Measurements from ENCODE around the gene RCAN3. TPM values are rescaled to one million over a fixed set of nuclear protein-coding genes. Genes with fewer than 3 reads are reported as not detected.

The RCAN3 gene
- total RNA-seq, 1 experiment from 2014 or later, result 10.2 TPM

DNA sequence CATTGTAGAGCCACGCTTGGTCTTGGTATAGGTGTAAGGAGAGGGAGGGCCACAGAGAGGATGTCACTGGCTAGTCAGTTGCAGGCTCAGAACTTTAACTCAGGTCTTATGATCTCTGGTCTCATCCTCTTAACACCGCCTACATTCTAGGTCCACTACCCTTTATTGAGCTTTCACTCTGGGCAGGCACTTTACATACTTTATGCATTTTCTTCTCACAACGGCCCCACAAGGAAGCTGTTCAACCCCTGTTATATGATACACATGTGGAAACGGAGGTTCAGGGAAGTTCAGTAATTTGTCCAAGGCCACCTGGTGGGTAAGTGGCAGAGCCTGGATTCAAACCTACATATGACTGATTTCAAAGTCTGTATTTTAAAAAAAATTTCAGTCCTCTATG is 25.3 kb upstream of the RCAN3 start:
- intact Hi-C loops (cut with micrococcal nuclease; ENCODE audit: unreplicated experiment), result no loop called here
- no peaks in the 10 kb centered on the region for H3K9me3 ChIP-seq
- H3K36me3 ChIP-seq (ENCODE audit: control insufficient read depth, insufficient read depth, low read length), result no peaks in the 10 kb centered on the region
- BruUV-seq (replicated peaks), result no TSS peak
- H3K27me3 ChIP-seq (replicated peaks; ENCODE audit: control insufficient read depth, insufficient read depth, low read length), result no peaks in the 10 kb centered on the region
- no peaks in the 10 kb centered on the region for H3K27me3 Mint-ChIP-seq (ENCODE audit: insufficient read depth, unreplicated experiment)
- H3K4me3 ChIP-seq (ENCODE audit: low read depth, low read length), result no peak overlapping the region
- no peaks in the 10 kb centered on the region for H3K4me1 Mint-ChIP-seq (ENCODE audit: low read depth, unreplicated experiment)
- ChIA-PET CTCF (interaction anchor here (1.2 kb wide), 1 partner anchor 62 kb away, joined by 6 read pairs; the partner anchor contains the start of gene NIPAL3), POLR2A (no interaction called here)
- H3K27ac Mint-ChIP-seq (ENCODE audit: unreplicated experiment), result no peak overlapping the region
- H3K9me3 Mint-ChIP-seq (ENCODE audit: unreplicated experiment), result no peaks in the 10 kb centered on the region
- DNase-seq, result no peak
- TF ChIP-seq CTCF (IDR thresholded peaks at IDR 0.05; ENCODE audit: insufficient read depth in 1 of 2, low read depth in 1 of 2, low read length in 1 of 2, severe bottlenecking in 1 of 2, unreplicated experiment in 1 of 2), result no peak
- H3K4me3 Mint-ChIP-seq (ENCODE audit: unreplicated experiment), result no peak overlapping the region
- H3K4me1 ChIP-seq, result peaks cover 13% of the 10 kb centered on the region
- H3K36me3 Mint-ChIP-seq (ENCODE audit: insufficient read depth, unreplicated experiment), result no peaks in the 10 kb centered on the region

- H3K4me3 Mint-ChIP-seq (ENCODE audit: unreplicated experiment), result no peak overlapping the region
- no peak overlapping the region for H3K4me3 ChIP-seq (ENCODE audit: low read depth, low read length)
- CTCF ChIA-PET, result no interaction called here
- no peak overlapping the region for H3K27ac Mint-ChIP-seq (ENCODE audit: unreplicated experiment)
- DNase-seq, result no peak
- intact Hi-C loops (cut with micrococcal nuclease; ENCODE audit: unreplicated experiment), result no loop called here
- TF ChIP-seq CTCF (IDR thresholded peaks at IDR 0.05; ENCODE audit: insufficient read depth in 1 of 2, low read depth in 1 of 2, low read length in 1 of 2, severe bottlenecking in 1 of 2, unreplicated experiment in 1 of 2), result no peak
- no peaks in the 10 kb centered on the region for H3K9me3 ChIP-seq
- no peaks in the 10 kb centered on the region for H3K27me3 Mint-ChIP-seq (ENCODE audit: insufficient read depth, unreplicated experiment)
- H3K36me3 Mint-ChIP-seq (ENCODE audit: insufficient read depth, unreplicated experiment), result no peaks in the 10 kb centered on the region
- no peaks in the 10 kb centered on the region for H3K36me3 ChIP-seq (ENCODE audit: control insufficient read depth, insufficient read depth, low read length)
- H3K27me3 ChIP-seq (replicated peaks; ENCODE audit: control insufficient read depth, insufficient read depth, low read length), result no peaks in the 10 kb centered on the region
- no peaks in the 10 kb centered on the region for H3K4me1 ChIP-seq
- no TSS peak for BruUV-seq (replicated peaks)
- POLR2A ChIA-PET, result no interaction called here
- no peaks in the 10 kb centered on the region for H3K9me3 Mint-ChIP-seq (ENCODE audit: unreplicated experiment)
- no peaks in the 10 kb centered on the region for H3K4me1 Mint-ChIP-seq (ENCODE audit: low read depth, unreplicated experiment)
These were observed 21.5 kb upstream of the RCAN3 start for GRCh38 chr1:24481101-24481500.

DNA sequence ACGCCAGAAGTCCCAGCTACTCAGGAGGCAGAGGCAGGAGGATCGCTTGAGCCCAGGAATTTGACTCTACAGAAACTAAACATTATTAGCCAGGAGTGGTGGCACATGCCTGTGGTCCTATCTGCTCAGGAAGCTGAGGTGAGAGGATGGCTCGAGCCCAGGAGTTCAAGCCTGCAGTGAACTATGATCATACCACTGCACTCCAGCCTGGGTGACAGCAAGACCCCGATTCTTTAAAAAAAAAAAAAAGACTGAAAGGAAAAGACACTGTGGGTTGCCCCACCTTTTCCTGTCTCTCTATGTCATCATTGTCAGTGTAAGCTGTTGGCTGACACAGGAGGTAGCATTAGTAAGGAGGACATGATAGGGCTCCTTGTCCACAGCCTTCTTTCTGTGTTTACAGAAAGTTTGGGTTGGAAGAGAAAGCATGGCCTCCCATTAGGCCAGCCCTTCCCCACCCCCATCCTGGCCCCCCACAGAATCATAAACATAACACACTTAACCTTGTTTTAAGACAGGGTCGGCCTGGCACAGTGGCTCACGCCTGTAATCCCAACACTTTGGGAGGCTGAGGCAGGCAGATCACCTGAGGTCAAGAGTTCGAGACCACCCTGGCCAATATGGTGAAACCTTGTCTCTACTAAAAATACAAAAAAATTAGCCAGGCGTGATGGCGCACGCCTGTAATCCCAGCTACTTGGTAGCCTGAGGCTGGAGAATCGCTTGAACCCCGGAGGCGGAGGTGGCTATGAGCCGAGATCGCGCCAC is 20.6 kb upstream of the RCAN3 start:
- TF ChIP-seq CTCF (IDR thresholded peaks at IDR 0.05; ENCODE audit: insufficient read depth in 1 of 2, low read depth in 1 of 2, low read length in 1 of 2, severe bottlenecking in 1 of 2, unreplicated experiment in 1 of 2), result no peak
- Mint-ChIP-seq H3K4me3 (ENCODE audit: unreplicated experiment) (no peak overlapping the region), H3K27ac (ENCODE audit: unreplicated experiment) (no peak overlapping the region), H3K4me1 (ENCODE audit: low read depth, unreplicated experiment) (no peaks in the 10 kb centered on the region), H3K36me3 (ENCODE audit: insufficient read depth, unreplicated experiment) (no peaks in the 10 kb centered on the region), H3K9me3 (ENCODE audit: unreplicated experiment) (no peaks in the 10 kb centered on the region), H3K27me3 (ENCODE audit: insufficient read depth, unreplicated experiment) (no peaks in the 10 kb centered on the region)
- BruUV-seq (replicated peaks), result no TSS peak
- Histone ChIP-seq H3K27me3 (replicated peaks; ENCODE audit: control insufficient read depth, insufficient read depth, low read length) (no peaks in the 10 kb centered on the region), H3K9me3 (no peaks in the 10 kb centered on the region), H3K4me1 (no peaks in the 10 kb centered on the region), H3K36me3 (ENCODE audit: control insufficient read depth, insufficient read depth, low read length) (no peaks in the 10 kb centered on the region), H3K4me3 (ENCODE audit: low read depth, low read length) (no peak overlapping the region)
- POLR2A ChIA-PET, result no interaction called here
- CTCF ChIA-PET, result interaction anchor here (0.7 kb wide), 1 partner anchor 17 kb away, joined by 3 read pairs; no protein-coding TSS in a partner anchor
- intact Hi-C loops (cut with micrococcal nuclease; ENCODE audit: unreplicated experiment), result no loop called here
- no peak for DNase-seq

Data from Caco-2 (cell line).